ENCODE results near the gene GPC6.

The GPC6 gene

DNA sequence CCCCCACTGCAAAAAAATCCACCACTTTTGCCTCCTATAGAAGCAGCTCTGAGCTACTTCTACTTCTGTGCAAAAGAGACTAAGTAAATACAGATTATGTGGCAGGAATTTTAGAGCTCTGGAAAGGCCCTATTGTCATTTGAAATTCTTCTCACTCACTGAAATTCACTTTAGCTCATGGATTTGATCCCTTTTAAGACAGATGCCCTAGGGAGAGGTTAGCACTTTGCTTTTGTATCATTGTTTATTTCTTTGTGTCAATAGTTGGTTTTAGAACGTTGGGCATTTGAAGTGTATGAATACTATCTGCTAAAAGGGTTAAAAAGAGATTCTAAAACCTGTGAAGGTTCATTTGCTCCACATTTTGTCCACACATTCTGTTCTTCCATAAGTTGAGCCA lies 528.7 kb downstream of the GPC6 start:
- no peak for DNase-seq

DNA sequence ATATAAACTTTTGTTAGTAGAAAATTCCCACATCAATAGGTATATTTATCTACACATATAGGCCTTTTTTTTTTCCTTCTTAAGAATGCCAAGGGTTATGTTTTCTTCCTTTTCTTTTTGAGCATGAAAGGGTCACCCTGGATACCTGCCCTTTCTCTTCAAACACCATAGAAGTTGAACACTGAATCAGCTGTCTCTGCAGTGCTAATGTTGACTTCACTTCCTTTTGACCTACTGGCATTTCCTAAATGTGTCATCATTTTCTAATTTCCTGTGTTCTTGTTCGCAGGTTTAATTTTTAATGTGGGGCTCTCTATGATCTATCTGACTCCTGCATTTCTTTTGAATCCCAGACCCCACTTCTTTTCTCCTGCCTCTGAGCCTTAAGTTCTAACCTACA lies 532.0 kb downstream of the GPC6 start:
- no peak for DNase-seq

GRCh38 chr13:93762708-93763426 lies 536.3 kb downstream of the GPC6 start:
- DNase-seq: no peak

DNA sequence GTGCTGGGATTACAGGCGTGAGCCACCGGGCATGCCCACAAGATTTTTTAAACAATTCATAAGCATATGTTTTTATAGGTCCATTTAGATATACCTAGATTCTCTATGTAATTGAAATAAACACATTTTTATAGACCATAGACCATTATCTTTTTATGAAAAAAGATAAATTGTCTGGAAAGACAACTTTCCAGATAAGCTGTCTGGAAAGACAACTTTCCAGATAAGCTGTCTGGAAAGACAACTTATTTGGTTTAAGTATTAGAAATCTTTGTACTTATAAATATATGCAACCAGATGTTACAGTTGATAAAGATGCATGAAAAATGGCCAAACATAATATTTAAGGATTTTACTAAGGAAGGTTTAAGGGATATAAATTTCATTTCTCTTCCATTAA lies 538.5 kb downstream of the GPC6 start:
- DNase-seq: no peak

GRCh38 chr13:93765811-93766210 lies 539.2 kb downstream of the GPC6 start:
- DNase-seq: no peak

DNA sequence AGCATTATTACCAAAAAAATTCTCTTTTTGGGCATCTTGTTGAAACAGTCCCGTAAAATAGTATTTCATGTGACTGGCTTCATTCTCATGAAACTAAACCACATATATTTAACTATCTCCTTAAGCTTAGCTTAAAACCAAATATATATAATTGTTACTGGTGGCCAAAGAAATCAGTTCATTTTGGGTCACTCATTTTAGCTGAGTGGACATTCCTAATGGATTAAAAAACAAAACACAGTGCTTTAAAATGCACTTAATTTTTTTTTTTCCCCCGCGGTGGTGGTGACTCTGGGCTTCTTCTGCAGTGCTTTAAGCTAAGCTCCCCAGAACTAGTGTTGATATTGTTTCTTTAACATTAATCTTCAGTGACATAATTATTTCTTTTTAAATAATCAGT lies 540.1 kb downstream of the GPC6 start:
- no peak for DNase-seq

GRCh38 chr13:93767180-93767916 lies 540.7 kb downstream of the GPC6 start:
- DNase-seq: no peak

DNA sequence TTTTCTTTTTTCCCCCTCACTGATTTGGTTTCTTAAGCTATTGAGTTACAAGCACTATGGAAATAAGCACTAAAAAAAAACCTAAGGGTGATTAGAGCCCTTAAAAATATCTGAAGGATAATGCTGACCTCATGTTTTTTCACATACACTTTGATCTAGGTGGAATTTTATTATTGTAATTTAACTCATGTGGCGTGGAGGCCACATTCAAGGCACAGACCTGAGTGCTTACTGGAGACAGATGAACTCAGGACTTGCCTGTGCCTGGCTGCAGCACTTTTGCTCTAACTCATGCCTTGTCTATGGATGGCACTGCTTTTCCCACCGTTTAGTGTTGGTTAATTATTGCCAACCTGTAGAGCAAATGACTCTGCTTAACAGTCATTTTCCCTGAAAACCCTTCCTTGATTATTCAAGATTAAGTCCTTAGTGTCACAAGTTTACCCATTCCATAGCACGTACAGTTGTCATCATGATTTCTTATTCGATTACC lies 541.4 kb downstream of the GPC6 start:
- no peak for DNase-seq

DNA sequence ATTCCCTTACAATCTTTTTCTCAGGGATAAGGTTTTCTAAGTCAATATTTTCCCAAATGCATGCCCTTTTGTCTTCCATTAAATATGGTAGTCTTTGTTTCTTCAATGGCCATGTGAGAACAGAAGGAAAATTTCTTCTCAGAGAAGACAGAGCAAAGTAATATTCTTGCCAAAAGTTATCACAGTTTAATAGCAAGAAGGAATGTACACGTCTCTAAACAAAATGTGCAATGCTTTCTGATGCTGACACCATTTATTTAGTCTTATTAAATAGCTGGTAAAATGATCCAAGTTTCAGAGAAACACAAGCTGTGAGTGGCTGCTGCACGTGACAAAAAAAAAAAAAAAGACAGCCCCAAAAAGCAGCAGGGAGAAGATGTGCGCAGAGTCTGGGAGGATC lies 542.5 kb downstream of the GPC6 start:
- no peak for DNase-seq

DNA sequence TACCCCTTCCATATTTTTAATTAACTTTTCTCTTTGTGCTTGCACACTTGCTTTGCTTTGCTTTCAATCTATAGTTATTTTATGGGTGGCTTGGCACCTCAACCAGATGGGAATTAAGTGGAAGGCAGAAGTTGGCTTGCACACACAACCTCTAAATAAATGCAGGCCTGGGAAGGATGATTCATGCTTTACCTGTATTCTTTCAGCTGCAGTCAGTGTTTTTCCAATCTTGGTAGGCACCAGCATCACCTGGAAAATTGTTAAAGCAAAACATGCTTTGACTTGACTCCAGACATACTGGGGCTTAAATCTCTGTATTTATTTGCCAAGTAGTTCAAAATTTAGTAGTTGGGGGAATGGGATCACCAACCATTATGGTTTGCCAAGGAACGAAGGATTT lies 543.0 kb downstream of the GPC6 start:
- no peak for DNase-seq

DNA sequence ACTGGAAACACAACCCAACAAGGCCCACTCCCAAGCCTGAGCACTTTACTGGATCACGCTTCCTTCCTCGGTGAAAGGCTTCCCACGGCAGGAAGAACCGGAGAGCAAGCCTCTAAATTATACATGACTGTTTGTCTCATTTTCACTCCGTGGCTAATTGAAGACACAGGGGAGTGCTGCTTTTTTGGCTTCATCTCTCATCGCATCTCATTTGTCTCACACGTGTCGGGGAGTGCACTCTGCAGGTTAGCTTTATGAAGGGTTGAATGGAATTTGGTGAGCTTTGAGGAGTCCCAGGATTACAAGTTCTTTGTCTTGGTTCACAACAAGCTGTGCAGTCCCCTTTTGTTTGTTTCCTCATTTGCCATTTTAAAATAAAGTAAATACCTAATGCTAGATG lies 544.6 kb downstream of the GPC6 start:
- DNase-seq: no peak

DNA sequence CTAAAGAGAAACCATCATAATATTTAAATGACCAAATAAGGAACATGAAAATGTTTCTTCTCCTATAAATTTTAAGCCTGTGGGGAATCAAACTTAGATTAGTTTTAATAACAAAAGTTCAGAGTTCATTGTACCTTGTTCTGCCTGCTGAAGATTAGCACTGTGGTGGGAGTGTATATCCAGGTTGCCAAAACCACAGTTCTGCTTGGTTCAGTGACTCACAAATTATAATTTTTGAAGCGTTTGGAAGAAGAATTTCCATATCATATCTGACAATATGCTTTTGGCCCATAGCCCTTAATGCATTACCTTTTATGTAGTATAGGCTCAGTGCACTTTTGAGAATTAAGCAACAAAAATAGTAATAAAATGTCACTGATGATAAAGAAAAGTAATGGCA lies 545.2 kb downstream of the GPC6 start:
- no peak for DNase-seq

DNA sequence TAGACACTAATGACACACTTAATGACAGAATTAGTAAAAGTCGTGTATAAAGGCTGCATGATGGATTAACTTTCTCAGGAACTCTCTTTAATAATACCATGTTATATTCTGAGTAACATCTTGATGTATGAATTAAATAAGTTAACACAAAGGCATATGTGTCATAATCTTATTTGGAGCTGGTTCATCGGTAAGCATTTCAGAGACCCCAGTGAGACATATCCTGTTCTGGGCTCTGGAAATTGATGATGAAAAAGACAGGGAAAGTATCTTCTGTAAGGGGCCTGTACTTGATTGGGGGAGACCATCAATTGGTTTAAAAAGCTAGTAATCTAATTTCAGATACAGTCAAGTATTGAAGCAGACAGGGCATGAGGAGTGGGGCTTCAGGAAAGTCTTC lies 547.9 kb downstream of the GPC6 start:
- DNase-seq: no peak

GRCh38 chr13:93775027-93775426 lies 548.4 kb downstream of the GPC6 start:
- no peak for DNase-seq

DNA sequence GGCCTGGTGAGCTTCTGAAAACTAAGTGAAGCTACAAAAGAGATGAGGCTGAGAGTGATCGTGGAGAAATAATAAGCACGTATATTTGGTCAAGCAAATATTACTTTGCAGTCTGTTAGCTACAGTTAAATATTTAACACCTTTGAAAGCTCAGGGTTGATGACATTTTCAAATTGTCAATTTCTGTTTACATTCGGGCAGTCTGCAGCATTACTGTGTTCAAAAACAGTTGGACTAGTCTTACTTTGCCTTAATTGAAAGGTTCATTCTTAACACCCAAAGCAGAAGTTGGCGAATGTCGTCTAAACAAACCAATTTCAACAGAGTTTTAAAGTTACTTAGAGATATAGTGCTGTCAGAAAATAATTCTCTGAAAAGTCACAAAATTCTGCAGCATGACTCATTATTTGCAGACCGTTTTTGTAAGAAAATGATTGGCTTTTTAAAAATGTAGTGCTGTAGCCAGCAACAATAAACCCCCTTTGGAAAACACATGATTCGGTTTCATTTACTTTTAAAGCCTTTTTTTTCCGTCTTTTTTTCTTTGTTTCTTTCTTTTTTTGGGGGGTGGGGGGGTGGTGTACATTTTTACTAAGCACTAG lies 549.0 kb downstream of the GPC6 start:
- no peak for DNase-seq

- no peak for DNase-seq
These were observed 550.3 kb downstream of the GPC6 start for GRCh38 chr13:93776936-93777335.

DNA sequence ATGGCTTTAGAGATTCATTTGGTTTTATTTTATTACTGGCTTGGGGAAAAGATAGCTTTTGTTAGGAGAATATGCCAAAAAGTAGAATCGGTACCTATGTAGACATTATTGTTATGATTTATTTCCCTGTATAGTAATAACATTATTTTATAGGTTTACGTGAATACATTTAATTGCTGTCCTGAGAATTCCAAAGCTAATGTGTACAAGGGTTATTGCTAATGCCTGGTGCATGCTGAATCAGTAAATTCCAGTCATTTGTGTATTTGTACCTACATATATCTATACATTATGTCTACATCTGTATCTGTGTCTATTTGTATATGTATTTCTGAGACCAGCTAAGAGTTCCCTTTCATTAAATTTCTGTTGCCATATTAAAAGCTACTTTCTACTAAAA lies 550.9 kb downstream of the GPC6 start:
- DNase-seq: no peak

DNA sequence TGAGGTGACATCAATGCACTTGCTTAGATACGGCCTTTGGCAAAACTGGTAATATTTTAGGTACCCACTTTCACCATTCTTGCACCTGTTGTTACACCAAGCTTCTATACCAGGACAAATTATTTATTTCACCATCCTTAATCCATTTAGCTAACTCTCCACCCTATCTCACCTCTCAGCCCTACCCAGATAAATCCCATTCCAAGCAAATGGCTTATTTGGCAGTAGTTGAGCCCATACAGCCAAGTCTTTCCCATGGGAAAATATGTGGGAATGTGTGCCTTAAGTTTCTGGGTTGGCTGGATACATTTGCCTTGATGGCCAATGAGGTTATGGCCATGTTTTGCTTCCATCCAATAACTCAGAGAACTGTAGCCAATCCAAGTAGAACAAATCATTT lies 551.9 kb downstream of the GPC6 start:
- DNase-seq: no peak

- DNase-seq: no peak
These were observed 557.6 kb downstream of the GPC6 start for GRCh38 chr13:93784191-93784590.

- DNase-seq: no peak
These were observed 560.4 kb downstream of the GPC6 start for GRCh38 chr13:93786846-93787489.

- DNase-seq: no peak
These were observed 561.8 kb downstream of the GPC6 start for GRCh38 chr13:93788456-93788855.

GRCh38 chr13:93789058-93789457 lies 562.5 kb downstream of the GPC6 start:
- DNase-seq: no peak

DNA sequence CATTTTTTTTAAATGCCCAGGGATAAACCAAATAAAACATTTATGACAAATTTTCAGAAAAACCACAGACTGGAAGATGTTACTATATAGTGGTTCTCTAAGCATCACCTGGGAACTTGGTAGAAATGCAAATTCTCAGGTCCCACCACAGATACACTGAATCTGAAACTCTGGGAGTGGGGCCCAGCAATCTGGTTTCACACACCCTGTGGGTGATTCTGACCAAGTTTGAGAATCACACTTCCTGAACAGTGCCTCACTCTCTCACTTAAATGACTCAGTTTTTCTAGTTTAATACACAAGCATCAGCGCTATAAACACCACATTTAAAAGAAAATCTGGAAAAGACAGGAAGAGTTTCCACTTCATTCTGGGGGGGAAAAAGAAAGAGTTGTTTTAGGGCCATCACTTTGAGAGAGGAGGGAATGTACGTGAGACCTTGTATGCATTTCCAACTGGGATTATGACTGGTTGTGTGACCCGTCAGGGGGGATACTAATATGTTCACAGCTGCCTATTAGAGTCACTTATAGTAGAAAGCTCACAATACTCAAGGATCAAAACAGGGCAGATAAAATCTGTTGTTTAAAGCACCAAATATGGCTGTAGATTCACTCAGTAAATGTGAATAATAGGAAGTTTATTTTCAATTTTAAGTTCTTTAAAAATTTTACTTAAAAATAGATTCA lies 567.7 kb downstream of the GPC6 start:
- peak; percentile 63 for DNase-seq

Measured in stimulated activated CD4-positive, alpha-beta T cell treated with anti-CD3 and anti-CD28 coated beads, Interleukin-4, amount 100 ng/mL, for 24 hours (primary cell).